GM12878 (cell line): Measurements from ENCODE around the gene UBE2D3. TPM values are rescaled to one million over a fixed set of nuclear protein-coding genes. Genes with fewer than 3 reads are reported as not detected.
A peak's percentile ranks its signal among the peaks of the same experiment; 100 is the strongest.

Experiments
- EP300 ChIP-seq, 2 experiments: fragments of 150-350 bp in 1 of 2; IDR thresholded peaks; 2 replicates each; pipeline ENCODE4 v1.6.1; 2011 to 2012; ENCODE audit warnings: low read depth in 2 of 2, low read length in 2 of 2, borderline replicate concordance in 1 of 2, improper control_type of control experiment in 1 of 2, inconsistent platforms in 1 of 2; ENCODE audit not compliant: control insufficient read depth in 1 of 2
- FOXM1 ChIP-seq: IDR thresholded peaks from 2 replicates; pipeline ENCODE4 v1.6.1; 2012; ENCODE audit warnings: low read depth, mild to moderate bottlenecking, inconsistent platforms, low read length, moderate library complexity
- GATAD2B ChIP-seq: fragments of 450-650 bp; conservative IDR thresholded peaks from 2 replicates; pipeline ENCODE4 v1.6.1; 2017; ENCODE audit warnings: low read depth, mild to moderate bottlenecking, moderate library complexity
- HDAC2 ChIP-seq: fragments of 200-600 bp; sonication (generic); IDR thresholded peaks from 2 replicates; pipeline ENCODE4 v1.6.1; 2017
- POLR2A ChIP-seq: IDR thresholded peaks from 2 replicates; pipeline ENCODE4 v1.6.1; 2011; ENCODE audit warnings: low read depth, mild to moderate bottlenecking, low read length
- TCF3 ChIP-seq: IDR thresholded peaks from 2 replicates; pipeline ENCODE4 v1.6.1; 2012; ENCODE audit warnings: low read depth, mild to moderate bottlenecking, low read length, borderline replicate concordance; ENCODE audit not compliant: insufficient read depth
- ZNF622 ChIP-seq: fragments of 450-650 bp; IDR thresholded peaks from 2 replicates; pipeline ENCODE4 v1.6.1; 2017; ENCODE audit warnings: mild to moderate bottlenecking, inconsistent platforms
- polyA plus RNA-seq, 11 experiments: library from polyadenylated mRNA; depleted of rRNA in 4 of 11; unstranded in 6 of 11; stranded (reverse) in 5 of 11; fragments of >200 nt; fragmentation: Nextera tagmentation in 4 of 11; fragmentation: Illumina TruSeq in 1 of 11; extraction: Ambion mirVana in 4 of 11; extraction: Trizol in 1 of 11; gene quantifications; 1 replicate in 1 of 11; 2 replicates in 10 of 11; pipeline versions ENCODE4 v1.2.1 to v1.2.3, GENCODE V29; 2011 to 2016; ENCODE audit warnings: inconsistent platforms in 2 of 11, missing spikeins in 2 of 11, low read depth in 1 of 11
- total RNA-seq, 4 experiments: library from RNA; depleted of rRNA in 3 of 4; stranded (reverse); fragments of >200 nt in 3 of 4; fragmentation: Illumina TruSeq in 1 of 4; extraction: Trizol in 1 of 4; gene quantifications; 2 replicates each; pipeline versions ENCODE4 v1.2.1 to v1.2.3, GENCODE V29; 2013 to 2021
- TF ChIP-seq, protein P1 (sequence below): fragments of 450-650 bp; formaldehyde crosslinking; IDR thresholded peaks from 2 replicates; pipeline ENCODE4 v1.4.0; 2022; ENCODE audit warnings: mild to moderate bottlenecking, moderate library complexity
- TF ChIP-seq, protein P2 (sequence below): IDR thresholded peaks from 2 replicates; pipeline ENCODE4 v1.6.1; 2011; ENCODE audit warnings: low read depth, mild to moderate bottlenecking, low read length, moderate library complexity, borderline replicate concordance; ENCODE audit errors: extremely low read depth
- TF ChIP-seq, protein P3 (sequence below): fragments of 450-650 bp; IDR thresholded peaks from 2 replicates; pipeline ENCODE4 v1.6.1; 2017; ENCODE audit warnings: mild to moderate bottlenecking

The UBE2D3 gene
- total and polyA plus RNA-seq, 10 of the 15 experiments (the other 5 are each of a cell fraction or from before 2014, with no cell fraction given): 162 to 572 (median 395) TPM

DNA sequence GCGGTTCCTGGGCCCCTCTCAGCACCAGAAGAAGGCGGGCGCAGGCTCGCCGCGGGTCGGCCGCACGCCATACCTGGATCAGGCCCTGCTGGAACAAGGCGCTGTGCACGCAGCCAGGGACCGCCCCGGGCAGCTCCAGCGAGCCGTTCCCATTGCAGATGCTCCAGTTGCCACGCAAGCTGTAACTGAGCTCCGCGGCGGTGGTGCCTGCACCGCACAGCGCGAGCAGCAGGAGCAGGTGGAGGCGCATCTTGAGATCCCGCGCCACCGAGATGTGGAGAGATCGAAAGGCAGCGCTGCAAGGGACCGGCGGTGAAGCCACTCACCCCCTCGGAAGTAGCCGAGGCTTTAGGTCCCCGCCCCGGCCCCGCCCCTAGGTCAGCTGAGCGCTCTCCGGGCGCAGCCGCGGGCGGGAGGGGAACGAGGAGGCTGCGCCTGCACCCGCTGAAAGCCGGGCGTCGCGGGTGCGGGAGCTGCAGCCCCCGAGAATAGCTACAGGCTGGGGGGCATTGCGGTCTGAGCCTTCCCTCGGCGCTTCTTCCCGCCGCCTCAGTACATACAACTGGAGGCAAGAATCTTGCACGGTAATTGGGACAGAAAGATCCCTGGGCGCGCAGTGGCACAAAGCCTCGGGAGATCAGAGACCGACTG, 66.6 kb downstream of the UBE2D3 start, which contains the start of gene MANBA (continued):
- no peak for TF ChIP-seq ZNF622
- TF ChIP-seq EP300 (IDR thresholded peaks at IDR 0.05; ENCODE audit: borderline replicate concordance in 1 of 2, control insufficient read depth in 1 of 2, low read depth in 2 of 2, low read length in 2 of 2): no peak
- TF ChIP-seq, protein P1, sequence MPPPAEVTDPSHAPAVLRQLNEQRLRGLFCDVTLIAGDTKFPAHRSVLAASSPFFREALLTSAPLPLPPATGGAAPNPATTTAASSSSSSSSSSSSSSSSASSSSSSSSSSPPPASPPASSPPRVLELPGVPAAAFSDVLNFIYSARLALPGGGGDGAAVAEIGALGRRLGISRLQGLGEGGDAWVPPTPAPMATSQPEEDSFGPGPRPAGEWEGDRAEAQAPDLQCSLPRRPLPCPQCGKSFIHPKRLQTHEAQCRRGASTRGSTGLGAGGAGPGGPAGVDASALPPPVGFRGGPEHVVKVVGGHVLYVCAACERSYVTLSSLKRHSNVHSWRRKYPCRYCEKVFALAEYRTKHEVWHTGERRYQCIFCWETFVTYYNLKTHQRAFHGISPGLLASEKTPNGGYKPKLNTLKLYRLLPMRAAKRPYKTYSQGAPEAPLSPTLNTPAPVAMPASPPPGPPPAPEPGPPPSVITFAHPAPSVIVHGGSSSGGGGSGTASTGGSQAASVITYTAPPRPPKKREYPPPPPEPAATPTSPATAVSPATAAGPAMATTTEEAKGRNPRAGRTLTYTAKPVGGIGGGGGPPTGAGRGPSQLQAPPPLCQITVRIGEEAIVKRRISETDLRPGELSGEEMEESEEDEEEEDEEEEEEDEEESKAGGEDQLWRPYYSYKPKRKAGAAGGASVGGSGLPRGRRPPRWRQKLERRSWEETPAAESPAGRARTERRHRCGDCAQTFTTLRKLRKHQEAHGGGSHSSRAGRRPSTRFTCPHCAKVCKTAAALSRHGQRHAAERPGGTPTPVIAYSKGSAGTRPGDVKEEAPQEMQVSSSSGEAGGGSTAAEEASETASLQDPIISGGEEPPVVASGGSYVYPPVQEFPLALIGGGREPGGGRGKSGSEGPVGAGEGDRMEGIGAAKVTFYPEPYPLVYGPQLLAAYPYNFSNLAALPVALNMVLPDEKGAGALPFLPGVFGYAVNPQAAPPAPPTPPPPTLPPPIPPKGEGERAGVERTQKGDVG: no peak
- TF ChIP-seq FOXM1: no peak
- no peak for TF ChIP-seq TCF3
- TF ChIP-seq, protein P2, sequence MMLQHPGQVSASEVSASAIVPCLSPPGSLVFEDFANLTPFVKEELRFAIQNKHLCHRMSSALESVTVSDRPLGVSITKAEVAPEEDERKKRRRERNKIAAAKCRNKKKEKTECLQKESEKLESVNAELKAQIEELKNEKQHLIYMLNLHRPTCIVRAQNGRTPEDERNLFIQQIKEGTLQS: peak; percentile 20; the same call in 1 of the 2 replicates
- TF ChIP-seq POLR2A: peak; percentile 97
- no peak for TF ChIP-seq HDAC2
- TF ChIP-seq GATAD2B: peak; percentile 67; the same call in 1 of the 2 replicates
- TF ChIP-seq, protein P3, sequence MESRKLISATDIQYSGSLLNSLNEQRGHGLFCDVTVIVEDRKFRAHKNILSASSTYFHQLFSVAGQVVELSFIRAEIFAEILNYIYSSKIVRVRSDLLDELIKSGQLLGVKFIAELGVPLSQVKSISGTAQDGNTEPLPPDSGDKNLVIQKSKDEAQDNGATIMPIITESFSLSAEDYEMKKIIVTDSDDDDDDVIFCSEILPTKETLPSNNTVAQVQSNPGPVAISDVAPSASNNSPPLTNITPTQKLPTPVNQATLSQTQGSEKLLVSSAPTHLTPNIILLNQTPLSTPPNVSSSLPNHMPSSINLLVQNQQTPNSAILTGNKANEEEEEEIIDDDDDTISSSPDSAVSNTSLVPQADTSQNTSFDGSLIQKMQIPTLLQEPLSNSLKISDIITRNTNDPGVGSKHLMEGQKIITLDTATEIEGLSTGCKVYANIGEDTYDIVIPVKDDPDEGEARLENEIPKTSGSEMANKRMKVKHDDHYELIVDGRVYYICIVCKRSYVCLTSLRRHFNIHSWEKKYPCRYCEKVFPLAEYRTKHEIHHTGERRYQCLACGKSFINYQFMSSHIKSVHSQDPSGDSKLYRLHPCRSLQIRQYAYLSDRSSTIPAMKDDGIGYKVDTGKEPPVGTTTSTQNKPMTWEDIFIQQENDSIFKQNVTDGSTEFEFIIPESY: no peak
